ENCODE data around the gene TSPAN9. TPM values are rescaled to one million over a fixed set of nuclear protein-coding genes. Genes with fewer than 3 reads are reported as not detected.
A peak's percentile ranks its signal among the peaks of the same experiment; 100 is the strongest.

Gene TSPAN9
- polyA plus RNA-seq, 3 donors: 10.5 to 29.7 (median 25.6) TPM

- H3K27ac ChIP-seq (ENCODE audit: low read depth, low read length): no peak overlapping the region
- 90 to 91% (median 91%) methylated on average over 17 of the region's 17 CpGs for WGBS, 3 donors
These were observed 13.3 kb downstream of the TSPAN9 start for GRCh38 chr12:3090240-3091037.

DNA sequence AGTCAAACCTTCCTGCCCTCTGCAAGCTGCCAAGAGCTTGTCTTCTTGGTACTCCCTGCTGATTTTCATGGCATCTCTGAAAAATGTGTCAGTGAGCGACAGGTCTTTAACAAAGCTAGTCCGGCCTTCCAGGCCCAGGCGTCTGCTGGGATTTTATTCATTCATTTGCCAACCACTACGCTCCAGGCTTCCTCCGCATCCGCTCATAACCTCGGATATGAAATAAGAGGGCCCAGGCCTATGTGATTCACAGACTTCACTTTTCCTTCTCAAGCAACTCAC lies 13.8 kb downstream of the TSPAN9 start:
- no peak overlapping the region for H3K27ac ChIP-seq (ENCODE audit: low read depth, low read length)
- WGBS, 3 donors: 76 to 89% (median 77%) methylated on average over 7 of the region's 7 CpGs

DNA sequence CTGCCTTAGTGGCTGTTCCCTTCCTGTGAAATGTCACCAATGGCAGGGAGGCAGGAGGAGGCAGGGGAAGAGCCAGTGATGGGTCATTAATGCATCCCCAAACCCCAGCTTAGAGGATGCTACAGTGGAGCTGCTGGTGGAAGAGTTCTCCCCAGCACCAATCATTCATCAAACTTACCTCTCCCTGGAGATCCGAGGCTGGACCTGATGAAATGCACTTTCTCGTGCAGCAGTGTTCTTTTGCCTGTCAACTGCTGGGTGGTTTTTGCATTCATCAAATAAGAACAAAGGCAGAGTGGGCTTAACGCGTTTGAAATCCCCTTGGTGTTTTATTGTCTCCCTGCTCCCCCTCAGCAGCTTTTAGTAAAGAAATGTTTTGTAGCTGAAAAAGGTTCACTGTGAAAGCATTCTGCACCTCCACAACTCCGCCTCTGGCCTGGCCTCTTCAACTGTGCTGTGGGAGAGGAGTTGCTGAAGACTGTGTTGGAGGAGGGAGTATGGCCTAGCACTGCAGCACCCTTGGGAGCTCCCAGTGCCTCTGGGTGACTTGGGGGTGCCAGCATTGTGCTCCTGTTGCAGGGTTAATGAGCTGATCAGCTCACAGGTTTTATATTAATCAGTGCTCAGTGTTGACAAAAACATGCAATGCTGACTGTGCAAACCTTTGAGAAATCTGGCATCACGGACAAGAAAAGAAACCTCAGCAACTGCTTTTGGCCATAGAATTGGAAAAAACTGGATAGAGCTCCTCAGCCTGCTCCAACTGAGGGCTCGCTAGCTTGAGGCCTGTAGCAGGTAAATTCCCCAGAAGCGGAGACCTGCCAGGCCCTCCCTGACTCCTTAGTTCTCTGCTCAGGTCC lies 14.4 kb downstream of the TSPAN9 start:
- H3K27ac ChIP-seq (ENCODE audit: low read depth, low read length): no peak overlapping the region
- WGBS, 3 donors: 68 to 76% (median 71%) methylated on average over 8 of the region's 8 CpGs

DNA sequence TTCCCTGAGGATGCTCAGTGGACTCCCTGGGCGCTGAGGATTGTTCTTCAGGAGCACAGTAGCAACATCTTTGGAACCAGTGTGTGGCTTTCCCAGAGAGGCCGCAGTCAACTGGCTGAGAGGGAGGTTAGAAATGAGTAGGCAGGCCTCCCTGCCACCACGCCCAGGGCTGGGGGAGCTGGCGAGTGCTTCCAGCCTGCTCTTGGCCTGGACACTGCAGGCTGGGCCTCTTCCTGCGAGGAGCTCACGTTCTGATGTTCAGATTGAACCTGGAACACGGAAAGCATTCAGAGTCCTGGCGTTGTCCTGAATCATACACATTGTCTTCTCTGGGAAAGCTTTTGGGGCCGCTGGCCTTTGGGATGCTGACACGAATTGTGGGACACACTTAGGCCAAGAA lies 15.6 kb downstream of the TSPAN9 start:
- WGBS, 3 donors: 74 to 91% (median 78%) methylated on average over 10 of the region's 10 CpGs
- no peak overlapping the region for H3K27ac ChIP-seq (ENCODE audit: low read depth, low read length)

- peak overlapping the region; percentile 26 for H3K27ac ChIP-seq (ENCODE audit: low read depth, low read length)
- WGBS, 3 donors: 13 to 45% (median 14%) methylated on average over 10 of the region's 10 CpGs
These were observed 20.1 kb downstream of the TSPAN9 start for GRCh38 chr12:3097186-3097804.

DNA sequence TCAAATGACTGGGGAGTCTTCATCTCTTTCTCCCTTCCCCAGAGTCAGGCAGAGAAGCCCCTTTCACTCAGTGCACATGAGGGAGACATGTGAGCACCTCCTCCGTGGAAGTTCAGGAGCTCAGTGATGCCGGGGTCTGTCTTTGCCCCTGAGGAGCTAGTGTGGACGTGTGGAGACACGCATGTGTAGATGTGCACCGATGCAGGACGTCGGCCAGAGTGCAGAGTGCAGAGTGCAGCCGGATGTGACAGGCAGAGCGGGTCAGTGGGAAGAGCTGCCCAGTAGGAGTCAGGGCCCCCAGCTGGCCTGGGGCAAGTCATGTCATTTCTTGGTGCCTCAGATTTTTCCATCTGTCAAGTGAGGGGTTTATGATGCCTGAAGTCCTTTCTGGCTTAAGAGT lies 20.7 kb downstream of the TSPAN9 start:
- no peak overlapping the region for H3K27ac ChIP-seq (ENCODE audit: low read depth, low read length)
- 47 to 70% (median 49%) methylated on average over 9 of the region's 9 CpGs for WGBS, 3 donors

- WGBS, 3 donors: 76 to 80% (median 77%) methylated on average over 5 of the region's 5 CpGs
These were observed 21.3 kb downstream of the TSPAN9 start for GRCh38 chr12:3098436-3098835.

DNA sequence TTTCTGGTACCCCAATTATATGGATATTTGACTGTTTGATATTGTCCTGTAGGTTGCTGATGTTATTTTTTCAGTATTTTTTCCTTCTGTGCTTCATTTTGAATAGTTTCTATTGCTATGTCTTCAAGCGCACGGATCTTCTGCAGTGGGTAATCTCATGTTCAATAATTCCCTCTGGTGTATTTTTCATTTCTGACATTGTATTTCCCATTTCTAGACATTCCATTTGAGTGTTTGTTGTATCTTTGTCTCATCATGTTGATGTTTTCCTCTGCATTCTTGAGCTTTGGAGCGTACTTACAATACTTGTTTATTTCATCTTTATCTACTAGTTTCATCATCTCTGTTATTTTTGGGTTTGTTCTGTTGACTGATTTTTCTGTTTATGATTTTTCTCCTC lies 22.0 kb downstream of the TSPAN9 start:
- 91 to 98% (median 95%) methylated on average over 3 of the region's 3 CpGs for WGBS, 3 donors
- no peak overlapping the region for H3K27ac ChIP-seq (ENCODE audit: low read depth, low read length)

More at GRCh38 chr12:3098436-3098835, 21.3 kb downstream of the TSPAN9 start:
- H3K27ac ChIP-seq (ENCODE audit: low read depth, low read length): no peak overlapping the region

GRCh38 chr12:3101309-3102024 lies 24.3 kb downstream of the TSPAN9 start:
- no peak overlapping the region for H3K27ac ChIP-seq (ENCODE audit: low read depth, low read length)
- 84 to 86% (median 86%) methylated on average over 10 of the region's 10 CpGs for WGBS, 3 donors

DNA sequence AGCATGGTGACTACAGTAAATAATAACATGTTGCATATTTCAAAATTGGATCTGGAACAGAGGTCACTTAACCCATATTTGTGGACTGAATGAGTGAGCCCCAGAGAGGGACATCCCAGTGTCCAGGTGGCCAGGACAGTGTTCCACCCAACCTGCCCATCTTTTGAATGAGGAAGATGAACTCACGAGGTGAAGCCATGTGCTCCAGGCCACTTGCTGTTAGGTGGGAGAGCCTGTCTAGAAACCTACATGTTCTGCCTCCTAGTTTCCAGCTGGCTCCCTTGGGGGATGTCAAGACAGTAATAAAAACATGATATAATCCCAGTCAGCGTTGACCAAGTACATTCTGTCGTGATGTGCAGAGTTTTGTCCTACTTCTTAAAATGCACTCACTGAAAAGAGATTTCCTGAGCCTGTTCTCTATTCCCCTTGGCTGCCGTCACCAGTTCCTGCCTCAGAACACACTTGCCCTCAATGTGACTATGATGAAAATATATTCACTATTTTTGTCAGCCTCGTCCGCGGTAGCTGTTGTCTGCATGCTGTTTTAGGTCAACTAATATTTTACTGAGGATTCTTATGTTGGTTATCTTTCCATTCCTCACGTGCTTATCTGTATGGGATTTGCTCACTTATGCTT lies 25.7 kb downstream of the TSPAN9 start:
- no peak overlapping the region for H3K27ac ChIP-seq (ENCODE audit: low read depth, low read length)
- 40 to 77% (median 48%) methylated on average over 8 of the region's 8 CpGs for WGBS, 3 donors

DNA sequence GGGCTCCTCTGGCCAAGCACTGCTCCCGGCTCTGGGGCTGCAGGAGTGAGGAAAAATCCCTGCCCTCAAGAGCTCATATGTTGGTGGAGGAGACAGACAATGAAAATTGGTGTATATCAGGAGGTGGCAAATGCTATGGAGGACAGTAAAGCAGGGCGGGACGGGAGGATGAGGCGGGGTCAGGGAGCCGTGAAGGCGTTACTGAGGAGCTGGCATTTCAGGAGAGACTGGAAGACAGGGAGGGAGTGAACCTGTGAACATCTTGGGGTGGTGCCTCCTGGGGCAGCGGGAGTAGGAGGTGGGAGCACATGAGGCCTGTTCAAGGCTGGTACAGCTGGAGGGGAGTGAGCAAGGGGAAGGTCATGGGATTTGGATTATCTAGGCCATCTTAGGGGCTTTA lies 26.6 kb downstream of the TSPAN9 start:
- WGBS, 3 donors: 89 to 100% (median 89%) methylated on average over 7 of the region's 7 CpGs
- no peak overlapping the region for H3K27ac ChIP-seq (ENCODE audit: low read depth, low read length)

DNA sequence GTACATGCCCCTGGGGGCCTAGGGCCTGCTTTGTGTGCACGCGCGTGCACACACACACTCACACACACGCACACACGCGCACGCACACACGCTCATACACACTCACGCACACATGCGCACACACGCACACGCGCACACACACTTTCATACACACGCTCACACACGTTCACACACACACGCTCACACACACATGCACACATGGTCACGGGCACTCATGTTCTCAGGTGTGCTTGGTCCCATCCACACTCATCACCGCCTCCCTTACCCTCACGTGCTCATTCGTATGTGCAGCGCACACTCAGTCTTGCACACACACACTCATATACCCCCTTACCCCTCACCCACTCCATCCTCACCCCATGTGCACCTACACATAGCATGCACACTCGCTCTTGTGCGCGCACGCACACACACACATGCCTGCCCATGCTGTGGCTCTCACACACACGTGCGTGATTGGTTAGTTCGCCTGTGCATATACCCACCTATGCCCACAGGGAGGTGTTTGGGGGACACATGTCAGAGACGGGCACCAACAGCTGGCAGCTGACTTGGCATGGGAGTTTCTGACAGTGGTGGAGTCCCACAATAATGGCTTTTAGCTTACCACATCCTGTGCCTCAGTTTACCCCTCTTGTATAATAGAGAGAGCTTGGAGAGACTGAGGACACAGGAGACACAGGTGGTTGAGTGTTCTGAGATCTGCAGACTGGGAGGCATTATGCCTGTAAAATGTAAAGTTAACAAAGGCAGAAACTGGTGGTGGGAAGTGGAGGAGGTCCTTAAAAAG lies 28.7 kb downstream of the TSPAN9 start:
- WGBS, 3 donors: 92 to 95% (median 92%) methylated on average over 29 of the region's 29 CpGs
- no peak overlapping the region for H3K27ac ChIP-seq (ENCODE audit: low read depth, low read length)

DNA sequence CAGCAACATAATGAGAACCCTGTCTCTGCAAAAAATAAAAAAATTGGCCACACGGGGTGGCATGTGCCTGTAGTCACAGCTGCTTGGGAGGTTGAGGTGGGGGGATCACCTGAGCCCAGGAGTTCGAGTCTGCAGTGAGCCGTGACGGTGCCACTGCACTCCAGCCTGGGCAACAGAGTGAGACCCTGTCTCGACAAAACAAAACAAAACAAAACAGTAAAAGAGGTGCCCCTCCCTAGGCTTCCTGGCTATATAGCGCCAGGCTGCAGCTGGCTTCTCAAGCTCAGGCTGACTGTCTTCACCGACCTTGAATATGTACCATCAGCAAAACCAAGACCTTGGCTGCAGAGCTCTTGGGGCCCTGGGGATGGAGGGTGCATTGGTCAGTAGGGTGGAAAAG lies 29.4 kb downstream of the TSPAN9 start:
- WGBS, 3 donors: 72 to 81% (median 72%) methylated on average over 7 of the region's 7 CpGs
- no peak overlapping the region for H3K27ac ChIP-seq (ENCODE audit: low read depth, low read length)

- no peak overlapping the region for H3K27ac ChIP-seq (ENCODE audit: low read depth, low read length)
- WGBS, 3 donors: 76 to 85% (median 78%) methylated on average over 14 of the region's 14 CpGs
These were observed 29.9 kb downstream of the TSPAN9 start for GRCh38 chr12:3107071-3107583.

GRCh38 chr12:3107954-3108353 lies 30.8 kb downstream of the TSPAN9 start:
- WGBS, 3 donors: 90 to 95% (median 92%) methylated on average over 3 of the region's 3 CpGs
- H3K27ac ChIP-seq (ENCODE audit: low read depth, low read length): no peak overlapping the region

GRCh38 chr12:3110578-3110977 lies 33.4 kb downstream of the TSPAN9 start:
- 71 to 87% (median 76%) methylated on average over 2 of the region's 2 CpGs for WGBS, 3 donors
- H3K27ac ChIP-seq (ENCODE audit: low read depth, low read length): no peak overlapping the region

GRCh38 chr12:3113671-3114325 lies 36.6 kb downstream of the TSPAN9 start:
- H3K27ac ChIP-seq (ENCODE audit: low read depth, low read length): no peak overlapping the region
- WGBS, 3 donors: 80 to 85% (median 81%) methylated on average over 8 of the region's 8 CpGs
